ENCODE measurements around the gene C19orf73.
A peak's percentile ranks its signal among the peaks of the same experiment; 100 is the strongest.

The C19orf73 gene, protein sequence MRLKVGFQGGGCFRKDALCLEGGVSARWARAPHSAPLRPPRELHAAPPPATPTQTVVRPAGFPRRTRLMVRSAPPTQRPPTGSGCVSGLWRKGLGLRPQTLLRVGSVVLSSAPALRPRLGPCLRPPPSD

DNA sequence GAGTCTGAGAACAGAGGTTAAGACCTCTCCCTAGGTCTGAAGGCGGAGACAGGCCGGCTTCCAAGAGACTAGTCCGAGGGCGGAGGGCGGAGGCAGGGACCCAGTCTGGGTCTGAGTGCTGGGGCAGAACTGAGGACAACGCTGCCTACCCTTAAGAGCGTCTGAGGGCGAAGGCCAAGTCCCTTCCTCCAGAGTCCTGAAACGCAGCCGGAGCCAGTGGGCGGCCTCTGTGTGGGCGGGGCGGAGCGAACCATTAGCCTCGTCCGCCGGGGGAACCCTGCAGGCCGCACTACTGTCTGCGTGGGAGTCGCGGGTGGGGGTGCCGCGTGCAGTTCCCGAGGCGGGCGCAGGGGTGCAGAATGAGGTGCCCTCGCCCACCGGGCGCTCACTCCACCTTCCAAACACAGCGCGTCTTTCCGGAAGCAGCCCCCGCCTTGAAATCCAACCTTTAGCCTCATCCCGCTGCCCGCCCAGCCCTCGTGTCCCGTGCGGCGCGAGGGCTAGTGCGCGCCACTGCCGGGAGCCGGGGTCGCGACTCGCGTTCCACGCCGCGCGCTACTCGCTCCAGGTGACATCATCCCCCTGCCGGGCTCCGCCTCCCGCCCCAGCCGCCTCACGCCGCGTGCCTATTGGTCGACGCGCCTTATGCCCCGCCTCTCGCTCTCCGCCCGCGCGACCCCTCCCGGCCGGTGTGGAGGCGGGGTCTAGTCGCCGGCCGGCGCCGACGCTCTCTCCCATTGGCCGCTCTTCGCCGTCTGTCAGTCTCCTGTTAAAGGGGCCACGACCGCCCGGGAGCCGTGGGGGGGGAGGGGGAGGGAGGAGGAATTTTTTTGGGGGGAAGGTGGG, at the start of gene C19orf73:
TSS of gene C19orf73 (minus strand) at position 579 of the 846 bp plus-strand sequence. CDS start at position 458, 121 bp downstream.
- peak; percentile 95 for DNase-seq (ENCODE audit: low spot score)

DNA sequence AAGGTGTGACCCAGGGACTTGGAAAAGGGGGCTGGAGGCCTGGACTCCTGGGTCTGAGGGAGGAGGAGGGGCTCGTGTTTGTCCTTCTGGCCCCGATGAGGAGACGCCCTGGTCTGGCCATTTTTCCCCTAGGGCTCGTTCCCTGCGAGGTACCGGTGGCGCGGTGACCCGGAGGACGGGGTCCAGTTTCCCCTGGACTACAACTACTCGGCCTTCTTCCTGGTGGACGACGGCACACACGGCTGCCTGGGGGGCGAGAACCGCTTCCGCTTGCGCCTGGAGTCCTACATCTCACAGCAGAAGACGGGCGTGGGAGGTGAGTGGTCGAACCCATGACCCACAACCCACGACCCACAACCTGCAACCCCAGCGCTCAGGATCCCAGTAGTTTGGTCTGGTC, 49.5 kb upstream of the C19orf73 start:
- no peak for DNase-seq (ENCODE audit: low spot score)

DNA sequence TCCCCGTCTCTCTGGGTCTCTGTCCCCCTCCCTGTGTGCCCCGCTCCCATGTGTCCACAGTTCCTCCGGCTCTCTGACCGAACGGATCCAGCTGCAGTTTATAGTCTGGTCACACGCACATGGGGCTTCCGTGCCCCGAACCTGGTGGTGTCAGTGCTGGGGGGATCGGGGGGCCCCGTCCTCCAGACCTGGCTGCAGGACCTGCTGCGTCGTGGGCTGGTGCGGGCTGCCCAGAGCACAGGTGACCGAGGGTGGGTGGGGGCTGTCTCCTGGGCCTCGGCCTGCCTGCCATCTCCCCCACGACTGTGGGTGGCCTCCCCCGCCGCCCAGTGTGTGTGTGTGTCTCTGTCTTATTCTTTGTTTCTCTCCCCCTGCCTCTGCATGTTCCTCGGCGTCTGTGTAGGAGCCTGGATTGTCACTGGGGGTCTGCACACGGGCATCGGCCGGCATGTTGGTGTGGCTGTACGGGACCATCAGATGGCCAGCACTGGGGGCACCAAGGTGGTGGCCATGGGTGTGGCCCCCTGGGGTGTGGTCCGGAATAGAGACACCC, 49.0 kb upstream of the C19orf73 start:
- no peak for DNase-seq (ENCODE audit: low spot score)

DNA sequence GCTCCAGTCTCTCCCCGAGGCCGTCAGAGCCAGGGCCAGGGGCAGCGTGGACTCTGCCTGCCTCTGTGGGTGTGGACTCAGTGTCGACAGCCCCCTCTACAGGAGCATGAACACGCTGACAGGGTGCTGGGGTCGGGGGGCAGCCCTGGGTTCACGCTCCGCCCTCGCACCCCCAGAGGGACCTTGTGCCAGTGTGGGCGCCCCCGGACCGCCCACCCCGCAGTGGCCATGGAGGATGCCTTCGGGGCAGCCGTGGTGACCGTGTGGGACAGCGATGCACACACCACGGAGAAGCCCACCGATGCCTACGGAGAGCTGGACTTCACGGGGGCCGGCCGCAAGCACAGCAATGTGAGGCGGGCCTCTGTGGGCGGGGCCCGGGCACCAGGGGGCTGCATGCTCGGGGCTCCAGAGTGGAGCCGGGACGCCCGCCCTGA, 46.9 kb upstream of the C19orf73 start:
- DNase-seq (ENCODE audit: low spot score), result no peak

DNA sequence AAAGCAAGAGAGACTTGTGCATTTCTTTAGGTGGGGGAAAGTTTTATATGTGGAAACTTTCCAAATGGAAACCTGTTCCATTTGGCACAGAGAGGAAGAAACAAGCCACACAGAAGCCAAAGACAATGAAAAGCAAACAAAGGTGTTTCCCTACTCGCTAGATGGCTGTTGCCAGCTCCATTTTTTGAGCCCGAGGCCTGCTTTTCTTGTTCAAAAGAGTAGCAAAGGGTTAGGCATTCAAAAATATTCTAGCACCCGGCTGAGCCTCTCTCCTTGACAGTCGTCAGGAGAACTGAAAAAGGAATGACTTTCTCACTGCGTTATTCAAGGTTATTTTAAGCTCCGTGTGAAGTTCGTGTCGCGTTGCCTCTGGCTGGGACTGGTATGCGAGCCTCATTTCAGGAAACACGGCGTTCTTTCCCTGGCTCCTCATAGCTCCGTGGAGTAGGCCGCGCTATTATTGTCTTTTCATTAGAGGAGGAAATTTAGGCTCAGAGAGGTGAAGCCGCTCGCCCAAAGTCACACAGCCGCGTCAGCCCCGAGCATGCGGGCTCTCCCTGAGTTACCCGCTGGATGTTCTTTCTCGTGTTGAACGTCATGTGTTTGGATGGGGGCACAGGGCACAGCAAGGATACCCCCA, 46.3 kb upstream of the C19orf73 start:
- no peak for DNase-seq (ENCODE audit: low spot score)

DNA sequence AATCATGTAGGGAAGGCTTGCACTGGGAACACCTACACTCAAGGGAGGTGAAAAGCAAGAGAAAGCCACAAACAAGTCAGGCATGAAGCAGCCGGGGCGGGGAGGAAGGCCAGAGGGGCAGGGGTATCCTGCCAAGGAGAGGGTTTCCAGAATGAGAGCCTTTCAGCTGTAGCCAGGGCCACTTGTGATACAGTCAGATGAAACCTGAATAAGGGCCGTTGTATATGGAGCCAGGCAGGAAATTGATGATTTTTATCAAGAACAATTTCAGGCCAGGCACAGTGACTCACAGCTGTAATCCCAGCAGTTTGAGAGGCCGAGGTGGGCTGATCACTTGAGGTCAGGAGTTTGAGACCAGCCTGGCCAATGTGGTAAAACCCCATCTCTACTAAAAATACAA, 43.0 kb upstream of the C19orf73 start:
- DNase-seq (ENCODE audit: low spot score), result peak; percentile 60

DNA sequence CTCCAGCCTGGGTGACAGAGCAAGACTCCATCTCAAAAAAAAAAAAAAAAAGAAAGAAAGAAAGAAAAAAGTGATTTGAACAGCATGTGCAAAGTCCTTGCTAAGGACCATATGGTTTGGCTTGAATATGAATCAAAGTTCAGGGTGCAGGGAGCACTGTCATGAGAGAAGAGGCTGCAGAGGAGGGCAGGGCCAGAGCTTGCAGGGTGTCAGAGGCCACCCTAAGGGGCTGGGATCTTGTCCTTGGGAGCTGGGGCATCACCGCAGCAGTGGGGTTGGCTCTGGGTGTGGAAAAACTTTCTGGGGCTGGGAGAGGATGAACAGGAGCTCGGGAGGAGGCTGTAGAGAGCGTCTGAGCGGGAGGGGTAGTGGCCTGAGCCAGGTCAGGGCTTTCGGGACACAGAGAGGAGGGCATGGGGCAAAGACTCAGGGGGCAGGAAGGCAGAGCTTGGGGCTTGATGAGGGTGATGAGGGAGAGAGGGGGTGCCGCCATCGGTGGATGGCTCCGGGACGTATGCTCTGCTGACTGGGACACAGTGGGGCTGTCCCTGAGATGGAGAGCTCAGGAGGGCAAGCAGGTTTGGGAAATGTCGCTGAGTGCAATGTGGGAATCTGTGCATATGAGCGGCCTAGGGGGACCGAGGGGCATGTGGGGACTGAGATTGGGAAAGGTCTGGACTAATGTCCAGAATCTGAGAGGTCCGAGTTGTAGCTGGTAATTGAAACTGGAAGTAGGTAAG, 41.7 kb upstream of the C19orf73 start:
- no peak for DNase-seq (ENCODE audit: low spot score)

DNA sequence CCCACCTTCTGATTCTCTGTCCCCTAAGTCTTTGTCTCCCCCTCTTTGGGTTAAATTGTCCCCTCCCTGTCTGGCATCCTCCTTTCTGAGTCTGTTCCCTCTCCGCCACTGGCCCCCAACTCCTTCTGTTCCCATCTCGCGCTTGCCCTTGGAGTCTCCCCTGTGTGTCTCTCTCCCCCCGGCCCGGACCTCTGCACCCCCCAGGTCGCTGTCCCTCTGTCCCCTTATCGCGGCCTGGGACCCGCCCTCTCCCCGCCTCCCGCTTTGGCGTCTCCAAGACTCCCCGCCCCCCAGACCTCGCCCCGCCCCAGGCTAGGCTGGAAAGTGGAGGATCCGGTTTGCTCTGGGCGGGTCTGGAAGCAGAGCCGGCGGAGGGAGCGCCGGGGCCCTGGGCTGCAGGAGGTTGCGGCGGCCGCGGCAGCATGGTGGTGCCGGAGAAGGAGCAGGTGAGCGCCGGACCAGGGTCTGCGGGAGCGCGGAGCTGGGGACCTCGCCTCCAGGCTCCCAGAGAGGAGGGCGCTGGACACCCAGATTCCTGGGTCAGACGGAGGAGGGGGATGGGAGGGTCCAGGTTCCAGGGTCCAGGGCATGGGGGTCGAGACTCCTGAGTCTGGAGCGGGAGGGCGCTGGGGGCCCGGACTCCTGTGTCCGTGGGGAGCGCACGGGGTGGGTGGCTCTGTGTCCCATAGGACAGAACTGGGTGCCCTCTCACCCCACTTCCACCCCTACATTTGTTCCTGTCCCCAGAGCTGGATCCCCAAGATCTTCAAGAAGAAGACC, 38.7 kb upstream of the C19orf73 start, which contains the start of gene TRPM4:
TSS of gene TRPM4 (plus strand) at position 348 of the 780 bp plus-strand sequence. CDS start at position 423, 75 bp downstream.
- peak; percentile 67 for DNase-seq (ENCODE audit: low spot score)

DNA sequence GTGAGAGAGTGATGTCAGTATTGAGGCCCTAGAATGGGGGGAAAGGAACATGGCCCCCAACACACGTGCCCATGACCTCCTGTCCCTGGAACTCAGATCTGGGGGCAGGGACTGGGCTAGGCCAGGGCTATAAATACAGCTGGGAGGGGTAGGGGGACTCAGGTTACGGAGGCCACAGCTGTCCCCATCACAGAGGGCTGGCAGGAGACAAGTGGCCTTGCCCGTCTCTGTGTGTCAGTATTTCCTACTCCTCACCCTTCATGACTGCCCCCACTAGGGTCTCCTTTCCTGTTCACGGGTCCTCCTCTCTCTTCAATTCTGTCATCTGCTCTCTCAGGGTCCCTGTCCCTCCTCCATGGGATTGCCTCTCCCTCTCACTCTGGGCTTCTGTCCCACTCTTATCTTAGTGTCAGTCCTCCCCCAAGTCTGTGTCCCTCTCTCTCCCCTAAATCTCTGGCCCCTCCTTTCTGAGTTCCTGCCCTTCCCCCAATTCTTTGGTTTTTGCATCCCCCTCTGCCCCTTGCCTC, 36.9 kb upstream of the C19orf73 start:
- DNase-seq (ENCODE audit: low spot score), result no peak

DNA sequence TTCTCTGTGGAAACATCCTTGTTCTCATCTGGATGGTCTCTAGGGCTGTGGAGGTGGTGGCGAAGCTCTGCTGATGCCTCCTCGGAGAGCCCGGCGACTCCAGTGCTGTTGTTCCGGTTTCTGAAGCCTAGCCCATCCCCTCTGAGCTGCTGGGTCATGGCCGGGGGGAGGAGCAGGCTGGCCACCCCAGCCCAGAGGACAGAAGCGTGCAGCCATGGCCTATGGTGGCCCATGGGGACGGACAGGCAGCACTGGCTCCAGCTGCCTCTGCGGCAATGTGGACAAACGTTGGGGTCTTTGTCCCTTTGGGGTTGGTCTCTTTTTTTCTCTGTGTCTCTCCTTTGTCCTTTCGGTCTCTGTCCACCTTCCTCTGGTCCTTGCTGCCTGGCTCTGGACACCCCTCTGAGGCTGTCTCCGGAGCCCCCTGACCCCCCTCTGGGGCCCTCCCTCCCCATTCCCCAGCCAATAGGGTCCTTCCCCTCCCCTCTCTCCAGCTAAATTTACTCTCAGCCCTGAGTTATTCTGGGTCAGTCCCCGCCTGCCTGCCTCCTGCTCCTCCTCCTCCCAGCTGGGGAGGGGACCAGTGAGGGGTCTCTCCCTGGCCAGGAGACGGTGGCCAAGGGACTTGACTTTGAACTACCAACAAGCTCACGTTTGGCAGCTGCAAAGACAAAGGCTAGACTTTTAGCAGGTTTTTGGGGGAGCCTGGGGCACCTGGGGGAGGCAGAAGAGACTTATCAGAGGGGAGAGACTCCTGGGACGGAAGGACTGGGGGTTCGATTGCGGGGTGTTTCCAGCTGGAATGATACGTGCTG, 36.3 kb upstream of the C19orf73 start, which contains the start of gene HRC:
TSS of gene HRC (minus strand) at position 392 of the 815 bp plus-strand sequence. CDS start at position 233, 159 bp downstream.
- no peak for DNase-seq (ENCODE audit: low spot score)

DNA sequence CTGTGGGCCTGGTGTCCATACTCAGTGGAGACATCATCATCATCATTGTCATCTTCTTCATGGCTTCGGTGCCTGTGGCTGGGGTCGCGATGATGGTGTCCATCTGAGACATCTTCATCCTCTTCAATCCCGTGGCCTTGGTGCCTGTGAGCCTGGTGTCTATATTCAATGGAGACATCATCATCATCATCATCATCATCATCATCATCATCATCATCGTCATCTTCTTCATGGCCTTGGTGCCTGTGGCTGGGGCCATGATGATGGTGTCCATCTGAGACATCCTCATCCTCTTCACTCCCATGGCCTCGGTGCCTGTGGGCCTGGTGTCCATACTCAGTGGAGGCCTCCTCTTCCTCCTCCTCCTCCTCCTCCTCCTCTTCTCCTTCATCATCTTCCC, 35.3 kb upstream of the C19orf73 start:
- DNase-seq (ENCODE audit: low spot score), result no peak

DNA sequence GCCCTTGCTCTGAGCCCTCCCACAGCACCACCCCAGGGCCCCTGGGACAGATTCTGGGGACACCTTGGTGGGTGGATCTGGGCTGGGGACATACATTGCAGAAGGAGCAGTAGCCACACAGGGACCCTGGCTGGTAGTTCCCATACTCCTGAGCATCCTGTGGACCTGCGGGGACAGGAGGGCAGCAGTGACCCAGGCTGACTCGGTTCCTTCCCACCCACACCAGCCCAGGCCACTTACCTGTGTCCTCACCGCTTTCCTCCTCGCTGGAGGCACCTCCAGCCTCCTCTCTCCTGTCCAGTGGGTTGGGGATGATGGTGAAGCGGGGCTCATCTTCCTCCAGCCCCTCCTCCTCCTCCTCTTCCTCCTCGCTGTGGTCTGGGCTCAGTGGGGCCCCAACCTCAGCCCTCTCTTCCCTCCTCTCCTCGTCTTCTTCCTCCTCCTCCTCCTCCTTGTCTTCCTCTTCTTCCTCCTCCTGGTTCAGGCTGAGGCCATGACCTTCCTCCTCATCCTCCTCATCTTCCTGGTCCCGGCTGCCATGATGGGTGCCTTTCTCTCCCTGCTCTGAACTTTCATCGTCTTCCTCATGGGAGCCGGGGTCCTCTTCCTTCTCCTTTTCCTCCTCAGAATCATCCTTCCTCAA, 34.3 kb upstream of the C19orf73 start:
- DNase-seq (ENCODE audit: low spot score), result no peak

DNA sequence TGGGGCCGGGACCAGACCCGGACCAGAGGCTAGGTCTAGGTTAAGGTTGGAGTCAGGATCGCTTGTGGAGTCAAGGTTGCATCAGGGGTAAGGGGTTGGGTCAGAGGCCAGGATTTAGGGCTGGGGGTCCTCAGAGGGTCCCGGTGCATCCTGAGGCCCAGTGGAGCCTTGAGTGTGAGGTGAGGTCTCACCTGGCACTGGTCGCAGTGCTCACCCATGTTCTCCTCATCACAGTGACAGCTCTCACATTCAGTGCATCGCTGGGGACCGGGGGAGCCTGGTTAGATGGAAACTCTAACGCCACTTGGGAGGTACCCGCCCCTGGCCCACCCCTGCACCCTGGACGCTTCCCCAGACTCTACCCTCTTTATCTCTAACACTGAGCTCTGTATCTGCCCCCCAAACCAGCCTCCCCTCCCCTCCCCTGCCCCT, 33.2 kb upstream of the C19orf73 start:
- DNase-seq (ENCODE audit: low spot score), result no peak

DNA sequence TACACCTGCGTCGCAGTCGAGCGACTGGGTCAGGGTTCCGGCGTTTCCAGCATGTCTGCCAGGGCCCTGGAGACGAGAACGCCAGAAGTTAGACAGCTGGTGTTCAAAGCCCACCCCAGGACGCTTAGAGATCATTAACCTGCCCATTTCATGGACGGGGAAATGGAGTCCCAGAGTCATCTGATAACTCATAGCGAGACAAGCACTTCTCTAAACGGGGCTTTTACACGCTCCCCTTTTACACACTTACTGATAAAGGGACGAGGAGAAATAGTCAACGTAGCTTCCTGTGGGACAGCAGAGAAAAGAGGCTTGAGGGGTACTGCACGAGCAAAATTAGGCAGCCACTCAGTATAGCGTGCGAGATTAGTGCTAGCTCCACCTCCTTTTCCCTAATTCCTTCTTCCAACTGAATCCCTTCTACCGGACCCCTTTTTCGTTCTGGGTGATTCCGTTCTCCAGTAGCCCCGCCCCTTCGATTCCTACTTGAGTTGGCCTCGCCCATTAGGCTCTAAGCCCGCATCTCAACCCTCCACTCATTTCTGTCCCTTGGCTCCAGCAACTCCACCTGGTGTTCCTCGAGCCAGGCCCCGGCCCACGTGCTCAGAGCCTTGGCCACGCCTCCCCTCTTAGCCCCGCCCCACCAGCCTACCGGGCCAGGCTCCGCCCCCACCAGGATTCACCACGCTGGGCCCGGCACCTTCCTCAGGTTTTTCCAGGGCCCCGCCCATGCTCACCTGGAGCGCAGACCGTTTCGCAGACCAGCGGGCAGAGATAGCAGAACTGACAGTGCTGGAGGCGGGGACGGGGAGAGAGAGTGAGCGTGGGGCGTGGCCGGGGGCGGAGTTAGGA, 32.5 kb upstream of the C19orf73 start:
- peak; percentile 90 for DNase-seq (ENCODE audit: low spot score)

DNA sequence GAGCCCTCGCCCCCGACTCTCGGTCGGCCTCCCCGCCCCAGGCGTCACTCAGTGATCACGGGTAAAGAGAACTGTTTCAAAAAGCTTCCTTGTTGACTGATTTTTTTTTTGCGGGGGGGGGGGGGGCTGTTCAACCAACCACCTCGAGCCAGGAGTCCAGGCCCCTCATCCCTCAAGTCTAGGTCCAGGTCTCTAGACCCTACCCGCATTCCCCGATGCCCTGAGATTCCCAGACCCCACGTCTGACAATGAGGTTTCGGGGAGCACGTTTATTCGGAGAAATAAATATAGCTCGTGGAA, 32.0 kb upstream of the C19orf73 start:
- DNase-seq (ENCODE audit: low spot score), result no peak

DNA sequence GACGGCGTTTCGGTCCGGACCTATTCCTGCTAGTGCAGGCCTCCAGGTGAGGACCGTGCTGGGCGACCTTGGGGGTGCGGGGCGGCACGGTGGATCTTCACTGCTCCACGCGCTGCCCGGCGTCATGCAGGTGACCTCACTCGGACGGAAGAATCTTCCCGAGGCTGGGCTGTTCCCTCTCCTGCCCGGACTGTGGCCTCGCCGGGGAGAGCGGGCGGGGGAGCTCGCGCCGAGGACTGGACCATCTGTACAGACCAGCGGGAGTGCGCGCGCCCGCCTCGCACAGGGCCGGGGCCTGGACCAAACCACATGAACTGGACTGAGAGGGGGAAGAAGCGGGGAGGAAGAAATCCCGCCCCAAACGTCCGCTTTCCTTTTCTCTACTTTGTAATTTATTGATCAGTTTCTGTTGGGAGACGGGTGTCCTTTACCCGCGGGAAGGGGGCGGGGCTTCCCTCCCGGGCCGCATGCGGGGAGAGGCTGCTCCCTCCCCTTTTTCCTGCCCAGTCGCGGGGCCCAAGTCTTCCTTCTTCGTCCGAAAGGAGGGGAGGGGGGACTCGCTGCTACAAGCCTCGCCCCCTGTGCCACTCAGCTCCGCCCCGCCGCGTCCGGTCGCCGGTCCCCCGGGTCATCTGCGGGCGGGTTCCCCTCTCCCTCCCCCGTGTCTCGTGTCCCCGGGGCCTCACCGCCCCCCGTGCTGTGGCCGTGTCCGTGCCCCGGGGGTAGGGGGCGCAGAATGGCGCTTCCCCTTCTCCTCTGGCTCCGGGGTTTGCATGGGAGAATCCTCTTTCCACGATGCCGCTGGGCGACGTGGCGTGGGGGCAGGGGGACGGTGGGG, 31.4 kb upstream of the C19orf73 start:
- peak; percentile 86 for DNase-seq (ENCODE audit: low spot score)

DNA sequence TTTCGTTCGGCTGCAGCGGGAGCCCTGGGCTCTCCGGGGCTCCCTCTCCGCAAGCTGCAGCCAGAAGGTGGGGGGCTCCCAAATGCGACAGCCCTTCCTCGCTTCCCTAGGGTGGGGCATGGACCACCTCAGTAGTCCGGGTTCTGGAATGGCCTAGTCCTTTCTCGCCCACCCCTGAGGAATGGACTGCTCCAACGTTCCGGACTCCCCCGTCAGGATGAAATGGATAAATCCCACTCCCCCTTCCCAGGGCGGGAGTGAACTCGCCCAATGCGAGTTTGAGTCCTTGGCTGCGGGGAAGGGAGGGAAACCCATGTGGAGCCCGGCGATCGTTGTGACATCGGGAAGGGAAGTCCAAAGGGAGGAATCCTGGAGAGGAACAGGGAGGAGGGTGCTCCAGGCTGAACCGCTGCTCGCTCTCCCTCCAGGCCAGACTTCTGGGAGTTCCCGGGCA, 30.7 kb upstream of the C19orf73 start:
- DNase-seq (ENCODE audit: low spot score), result peak; percentile 89

Measured in COLO829 (cell line).